ENCODE results near the gene AVL9. TPM values are rescaled to one million over a fixed set of nuclear protein-coding genes. Genes with fewer than 3 reads are reported as not detected.

Gene AVL9
- total RNA-seq: 10 to 100 TPM; 21.9 to 27.8 TPM

DNA sequence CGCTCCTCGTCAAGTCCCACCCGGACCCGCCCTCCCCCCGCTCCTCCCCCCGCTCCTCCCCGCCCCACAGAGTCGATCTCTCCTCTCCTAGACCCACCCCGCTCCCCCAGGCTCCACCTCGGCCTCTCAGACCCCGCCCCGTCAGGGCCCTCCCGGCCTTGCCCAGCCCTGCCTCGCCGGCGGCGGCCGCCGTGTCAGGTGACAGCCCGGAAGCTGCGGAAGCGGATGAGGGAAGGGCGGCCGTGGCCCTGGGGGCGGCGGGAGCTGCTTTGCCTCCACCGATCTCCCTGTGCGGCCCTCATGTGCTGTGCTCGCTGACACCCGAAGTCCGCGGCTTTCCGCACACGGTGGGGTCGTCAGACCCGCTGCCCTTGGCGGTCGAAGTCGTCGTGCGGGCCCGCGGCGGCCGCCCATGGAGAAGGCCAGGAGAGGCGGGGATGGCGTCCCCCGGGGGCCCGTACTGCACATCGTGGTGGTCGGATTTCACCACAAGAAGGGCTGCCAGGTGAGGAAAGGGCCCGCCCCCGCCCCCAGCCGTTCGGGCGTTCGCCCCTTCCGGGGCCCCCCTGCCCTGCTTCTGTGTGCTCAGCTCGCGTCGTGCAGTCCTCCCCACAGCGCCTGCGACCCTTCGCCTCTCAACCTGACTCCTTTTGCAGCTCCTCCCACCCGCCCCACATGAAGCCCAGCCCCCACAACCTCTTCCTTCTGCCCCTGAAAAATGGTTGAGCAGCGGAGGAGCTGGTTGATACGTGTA is at the start of gene AVL9:
Gene AVL9 (plus strand): TSS at position 192 of the 754 bp plus-strand sequence. CDS start 221 bp downstream, at position 413.
- Histone ChIP-seq H3K27ac (peak within 1 kb of the TSS; percentile 94 to 96), H3K9me3 (no peaks in the 10 kb centered on the region), H3K4me3 (peak within 1 kb of the TSS; percentile 97 to 98), H3K36me3 (no peaks in the 10 kb centered on the region), H3K4me1 (replicated peaks) (no peaks in the 10 kb centered on the region), H3K27me3 (replicated peaks; ENCODE audit: insufficient read depth) (no peaks in the 10 kb centered on the region)
- TF ChIP-seq POLR2A (IDR thresholded peaks at IDR 0.05): peak; percentile 76
- TF ChIP-seq, protein P1, sequence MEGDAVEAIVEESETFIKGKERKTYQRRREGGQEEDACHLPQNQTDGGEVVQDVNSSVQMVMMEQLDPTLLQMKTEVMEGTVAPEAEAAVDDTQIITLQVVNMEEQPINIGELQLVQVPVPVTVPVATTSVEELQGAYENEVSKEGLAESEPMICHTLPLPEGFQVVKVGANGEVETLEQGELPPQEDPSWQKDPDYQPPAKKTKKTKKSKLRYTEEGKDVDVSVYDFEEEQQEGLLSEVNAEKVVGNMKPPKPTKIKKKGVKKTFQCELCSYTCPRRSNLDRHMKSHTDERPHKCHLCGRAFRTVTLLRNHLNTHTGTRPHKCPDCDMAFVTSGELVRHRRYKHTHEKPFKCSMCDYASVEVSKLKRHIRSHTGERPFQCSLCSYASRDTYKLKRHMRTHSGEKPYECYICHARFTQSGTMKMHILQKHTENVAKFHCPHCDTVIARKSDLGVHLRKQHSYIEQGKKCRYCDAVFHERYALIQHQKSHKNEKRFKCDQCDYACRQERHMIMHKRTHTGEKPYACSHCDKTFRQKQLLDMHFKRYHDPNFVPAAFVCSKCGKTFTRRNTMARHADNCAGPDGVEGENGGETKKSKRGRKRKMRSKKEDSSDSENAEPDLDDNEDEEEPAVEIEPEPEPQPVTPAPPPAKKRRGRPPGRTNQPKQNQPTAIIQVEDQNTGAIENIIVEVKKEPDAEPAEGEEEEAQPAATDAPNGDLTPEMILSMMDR (IDR thresholded peaks at IDR 0.05): no peak
- peak; percentile 94 for TF ChIP-seq POLR2AphosphoS5 (IDR thresholded peaks at IDR 0.05)
- 0% methylated on average over 43 of the region's 67 CpGs for WGBS
- intact Hi-C loops (cut with DNase I): no loop called here
- DNase-seq (ENCODE audit: low spot score): peak; percentile 98

- no peaks in the 10 kb centered on the region for H3K36me3 ChIP-seq
- no peak for TF ChIP-seq POLR2A (IDR thresholded peaks at IDR 0.05)
- TF ChIP-seq, protein P1 (IDR thresholded peaks at IDR 0.05): no peak
- TF ChIP-seq POLR2AphosphoS5 (IDR thresholded peaks at IDR 0.05): no peak
- WGBS: 76% methylated on average over 2 of the region's 2 CpGs
- no peak overlapping the region for H3K27ac ChIP-seq
- no peak for DNase-seq (ENCODE audit: low spot score)
- H3K4me1 ChIP-seq (replicated peaks): no peaks in the 10 kb centered on the region
- H3K4me3 ChIP-seq: no peak overlapping the region
- no peaks in the 10 kb centered on the region for H3K9me3 ChIP-seq
- no peaks in the 10 kb centered on the region for H3K27me3 ChIP-seq (replicated peaks; ENCODE audit: insufficient read depth)
- intact Hi-C loops (cut with DNase I): no loop called here
Measured at GRCh38 chr7:32447218-32447617, 48.1 kb upstream of the AVL9 start.

DNA sequence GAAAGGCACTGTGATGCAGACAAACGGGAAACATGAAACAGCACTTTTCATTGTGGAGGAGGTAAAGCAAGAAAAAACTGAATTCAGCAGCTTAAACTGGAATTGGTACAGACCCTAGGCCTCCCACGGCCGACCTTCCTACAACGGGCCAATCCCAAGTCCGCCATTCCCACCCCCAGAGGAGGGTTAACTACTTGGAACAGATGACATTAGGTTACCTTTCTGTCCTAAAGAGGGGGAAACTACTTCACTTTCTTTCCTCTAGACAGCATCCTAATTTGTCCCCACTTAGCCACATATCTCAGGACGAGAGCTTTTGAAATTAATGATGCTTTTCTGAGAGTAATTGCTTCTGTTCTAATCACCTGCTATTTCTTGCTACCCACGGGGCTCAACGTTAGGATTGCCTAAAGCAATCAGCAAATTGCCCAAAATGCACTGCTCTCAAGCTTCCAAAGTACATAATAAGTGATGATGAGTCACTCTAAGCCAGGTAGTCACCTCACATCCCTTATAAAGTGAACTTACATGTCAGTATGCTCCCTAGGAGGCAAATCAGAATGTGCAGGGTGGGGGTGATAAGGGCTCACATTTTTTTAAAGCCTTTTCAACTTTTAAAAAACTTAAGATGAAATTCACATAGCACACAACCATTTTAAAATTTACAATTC is 41.8 kb upstream of the AVL9 start:
- TF ChIP-seq POLR2AphosphoS5 (IDR thresholded peaks at IDR 0.05) (no peak), POLR2A (IDR thresholded peaks at IDR 0.05) (no peak)
- TF ChIP-seq, protein P1 (IDR thresholded peaks at IDR 0.05): no peak
- Histone ChIP-seq H3K27me3 (replicated peaks; ENCODE audit: insufficient read depth) (peaks cover 2% of the 10 kb centered on the region), H3K27ac (no peak overlapping the region), H3K4me3 (no peak overlapping the region), H3K4me1 (replicated peaks) (no peaks in the 10 kb centered on the region), H3K9me3 (no peaks in the 10 kb centered on the region), H3K36me3 (no peaks in the 10 kb centered on the region)
- WGBS: 59% methylated on average over 8 of the region's 8 CpGs
- intact Hi-C loops (cut with DNase I): no loop called here
- no peak for DNase-seq (ENCODE audit: low spot score)

DNA sequence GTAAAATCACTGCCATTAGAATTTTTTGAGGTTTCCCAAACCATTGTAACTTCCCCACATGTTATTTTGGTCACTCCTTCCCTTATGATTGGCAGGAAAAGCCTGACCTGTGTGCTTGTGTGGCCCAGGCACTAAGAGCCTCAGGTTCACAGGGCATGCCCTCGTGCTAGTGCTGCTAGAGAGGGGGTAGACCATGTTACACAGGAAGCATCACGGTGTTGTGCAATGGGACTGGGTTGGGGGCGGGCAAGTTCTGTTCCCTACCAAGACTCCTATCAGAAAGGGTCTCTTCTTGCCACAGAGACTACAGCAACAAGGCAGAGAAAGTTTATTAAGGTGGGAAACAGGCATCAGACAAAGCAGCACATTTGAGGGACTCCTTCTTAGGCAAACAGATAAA is 37.3 kb upstream of the AVL9 start:
- Histone ChIP-seq H3K27ac (no peak overlapping the region), H3K36me3 (no peaks in the 10 kb centered on the region), H3K9me3 (no peaks in the 10 kb centered on the region), H3K4me3 (no peak overlapping the region), H3K4me1 (replicated peaks) (no peaks in the 10 kb centered on the region), H3K27me3 (replicated peaks; ENCODE audit: insufficient read depth) (peaks cover 2% of the 10 kb centered on the region)
- no peak for TF ChIP-seq POLR2AphosphoS5 (IDR thresholded peaks at IDR 0.05)
- TF ChIP-seq, protein P1 (IDR thresholded peaks at IDR 0.05): no peak
- no peak for TF ChIP-seq POLR2A (IDR thresholded peaks at IDR 0.05)
- 64% methylated on average over 3 of the region's 3 CpGs for WGBS
- intact Hi-C loops (cut with DNase I): no loop called here
- no peak for DNase-seq (ENCODE audit: low spot score)
